SK-N-SH (cell line): Measurements from ENCODE around the gene SF3B1. TPM values are rescaled to one million over a fixed set of nuclear protein-coding genes. Genes with fewer than 3 reads are reported as not detected.

Experiments
- CTCF ChIA-PET: fragments of 300-600, 350-600 bp; formaldehyde crosslinking; extraction: SDS; loops from one replicate; lab custom pipeline; 2021; lab: Yijun Ruan, JAX
- POLR2A ChIA-PET: fragments of 350-600 bp; sonication (Branson Sonifier 250); formaldehyde crosslinking; extraction: SDS; loops from one replicate; lab custom pipeline; 2020; ENCODE audit warnings: antibody characterized with exemption, inconsistent platforms; lab: Yijun Ruan, JAX
- DNase-seq: peaks from one replicate; pipeline ENCODE4 v3.0.0; 2012
- H2AFZ ChIP-seq: fragments of 200-600 bp; sonication (generic); 2 replicates; pipeline ENCODE4 v1.8.1; 2016; ENCODE audit warnings: antibody characterized with exemption, mild to moderate bottlenecking, low read depth
- H3F3A ChIP-seq: fragments of 200-600 bp; sonication (generic); replicated peaks from 2 replicates; pipeline ENCODE3; 2016; ENCODE audit warnings: antibody characterized with exemption, mild to moderate bottlenecking; ENCODE audit not compliant: insufficient read depth
- H3K27ac ChIP-seq, 2 experiments: fragments of 200-500 bp in 1 of 2; fragments of 200-600 bp in 1 of 2; sonication (Bioruptor generic) in 1 of 2; sonication (generic), shearing (Covaris generic) in 1 of 2; 2 replicates each; pipeline versions ENCODE4 v1.5.1 to v1.6.1; 2014 to 2016; ENCODE audit warnings: low read depth in 2 of 2, inconsistent platforms in 1 of 2, low read length in 1 of 2, mild to moderate bottlenecking in 1 of 2, mixed read lengths in 1 of 2
- H3K27me3 ChIP-seq: fragments of 200-600 bp; sonication (generic), shearing (Covaris generic); 2 replicates; pipeline ENCODE4 v1.6.1; 2016; ENCODE audit warnings: mixed run types; ENCODE audit not compliant: insufficient read depth
- H3K36me3 ChIP-seq, 2 experiments: fragments of 200-500 bp in 1 of 2; fragments of 200-600 bp in 1 of 2; sonication (Bioruptor generic) in 1 of 2; sonication (generic) in 1 of 2; replicated peaks in 1 of 2; 2 replicates each; pipeline versions ENCODE3 to v1.5.1; 2014 to 2016; ENCODE audit warnings: low read length in 1 of 2, mild to moderate bottlenecking in 1 of 2; ENCODE audit not compliant: insufficient read depth in 2 of 2, control insufficient read depth in 1 of 2
- H3K4me1 ChIP-seq, 2 experiments: fragments of 200-500 bp in 1 of 2; fragments of 200-600 bp in 1 of 2; sonication (Bioruptor generic) in 1 of 2; sonication (generic), shearing (Covaris generic) in 1 of 2; 2 replicates each; pipeline versions ENCODE4 v1.5.1 to v1.6.1; 2014 to 2016; ENCODE audit warnings: low read depth in 1 of 2, low read length in 1 of 2, mixed run types in 1 of 2; ENCODE audit not compliant: insufficient read depth in 2 of 2, control insufficient read depth in 1 of 2
- H3K4me2 ChIP-seq: fragments of 200-600 bp; sonication (generic), shearing (Covaris generic); 2 replicates; pipeline ENCODE4 v1.6.1; 2017; ENCODE audit warnings: mixed run types
- H3K4me3 ChIP-seq, 2 experiments: fragments of 200-500 bp in 1 of 2; fragments of 200-600 bp in 1 of 2; sonication (Bioruptor generic) in 1 of 2; sonication (generic), shearing (Covaris generic) in 1 of 2; 2 replicates each; pipeline versions ENCODE4 v1.5.1 to v1.8.1; 2014 to 2016; ENCODE audit warnings: low read depth in 2 of 2, inconsistent platforms in 1 of 2, low read length in 1 of 2, mild to moderate bottlenecking in 1 of 2, mixed read lengths in 1 of 2, moderate library complexity in 1 of 2
- H3K79me2 ChIP-seq: fragments of 200-600 bp; sonication (generic); 2 replicates; pipeline ENCODE4 v1.8.1; 2017; ENCODE audit warnings: mild to moderate bottlenecking; ENCODE audit not compliant: insufficient read depth
- H3K9ac ChIP-seq: fragments of 200-600 bp; sonication (generic); 2 replicates; pipeline ENCODE4 v1.6.1; 2017; ENCODE audit warnings: mixed run types
- H3K9me2 ChIP-seq: fragments of 200-600 bp; sonication (generic); 2 replicates; pipeline ENCODE4 v1.6.1; 2017; ENCODE audit warnings: mixed run types
- H3K9me3 ChIP-seq: fragments of 200-600 bp; sonication (generic); 2 replicates; pipeline ENCODE4 v1.6.1; 2017; ENCODE audit warnings: mixed run types, mild to moderate bottlenecking, moderate library complexity
- H4K20me1 ChIP-seq: fragments of 200-600 bp; sonication (generic); 2 replicates; pipeline ENCODE4 v1.6.1; 2017; ENCODE audit warnings: mild to moderate bottlenecking, mixed run types; ENCODE audit not compliant: insufficient read depth
- ELF1 ChIP-seq: IDR thresholded peaks from 2 replicates; pipeline ENCODE4 v1.4.0; 2012
- FOSL2 ChIP-seq: IDR thresholded peaks from 2 replicates; pipeline ENCODE4 v1.4.0; 2012; ENCODE audit warnings: low read depth, mild to moderate bottlenecking, moderate library complexity, borderline replicate concordance
- FOXJ3 ChIP-seq: sonication (generic); formaldehyde crosslinking; IDR thresholded peaks from 2 replicates; pipeline ENCODE4 v1.5.1; 2020; ENCODE audit warnings: mild to moderate bottlenecking, missing genetic modification reagents
- IRF3 ChIP-seq: fragments of 150-350 bp; IDR thresholded peaks from 2 replicates; pipeline ENCODE4 v1.6.1; 2016; ENCODE audit warnings: mild to moderate bottlenecking, low read depth, low read length
- MAX ChIP-seq: IDR thresholded peaks from 2 replicates; pipeline ENCODE4 v1.4.0; 2012; ENCODE audit warnings: low read depth
- NFIC ChIP-seq: IDR thresholded peaks from 2 replicates; pipeline ENCODE4 v1.4.0; 2012; ENCODE audit warnings: borderline replicate concordance
- POLR2AphosphoS5 ChIP-seq: IDR thresholded peaks from 2 replicates; pipeline ENCODE4 v1.6.1; 2012; ENCODE audit warnings: low read depth, low read length
- REST ChIP-seq: IDR thresholded peaks from 2 replicates; pipeline ENCODE4 v1.6.1; 2012; ENCODE audit warnings: mild to moderate bottlenecking, low read depth, low read length, moderate library complexity
- RXRA ChIP-seq: IDR thresholded peaks from 2 replicates; pipeline ENCODE4 v1.4.0; 2012; ENCODE audit warnings: low read depth, mild to moderate bottlenecking, borderline replicate concordance
- SMC3 ChIP-seq: IDR thresholded peaks from 2 replicates; pipeline ENCODE4 v1.6.1; 2012; ENCODE audit warnings: low read depth, low read length, improper control_type of control experiment
- TAF1 ChIP-seq: IDR thresholded peaks from 2 replicates; pipeline ENCODE4 v1.6.1; 2012; ENCODE audit warnings: low read depth, mild to moderate bottlenecking, low read length, moderate library complexity, borderline replicate concordance
- WGBS: methylation state at CpG from one replicate; pipeline ENCODE4 v1.1.6; 2017; ENCODE audit warnings: low lambda C conversion rate; 5-methylcytosine and 5-hydroxymethylcytosine counted together
- polyA plus RNA-seq, 3 experiments: library from polyadenylated mRNA; depleted of rRNA; stranded (reverse); fragments of >200 nt; gene quantifications; 2 replicates each; pipeline ENCODE4 v1.2.3, GENCODE V29; 2012

SF3B1 gene
- polyA plus RNA-seq, 1 of the 3 experiments (the other 2 are of a cell fraction), result 162 TPM

DNA sequence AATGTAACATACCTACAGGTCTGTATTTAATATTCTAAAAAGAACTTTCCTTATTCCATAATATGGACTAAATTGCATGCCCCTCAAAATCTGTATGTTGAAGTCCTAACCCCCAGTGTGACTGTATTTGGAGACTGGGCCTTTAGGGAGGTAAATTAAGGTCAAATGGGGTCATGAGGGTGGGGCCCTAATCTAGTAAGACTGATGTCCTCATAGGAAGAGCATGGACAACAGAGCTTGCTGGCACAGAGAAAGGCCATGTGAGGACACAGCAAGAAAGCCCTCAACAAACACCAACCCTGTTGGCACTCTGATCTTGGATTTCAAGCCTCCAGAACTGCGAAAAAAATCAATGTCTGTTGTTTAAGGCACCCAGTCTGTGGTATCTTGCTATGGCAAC, 18.6 kb downstream of the SF3B1 start (continued):
- no peak for TF ChIP-seq SMC3

DNA sequence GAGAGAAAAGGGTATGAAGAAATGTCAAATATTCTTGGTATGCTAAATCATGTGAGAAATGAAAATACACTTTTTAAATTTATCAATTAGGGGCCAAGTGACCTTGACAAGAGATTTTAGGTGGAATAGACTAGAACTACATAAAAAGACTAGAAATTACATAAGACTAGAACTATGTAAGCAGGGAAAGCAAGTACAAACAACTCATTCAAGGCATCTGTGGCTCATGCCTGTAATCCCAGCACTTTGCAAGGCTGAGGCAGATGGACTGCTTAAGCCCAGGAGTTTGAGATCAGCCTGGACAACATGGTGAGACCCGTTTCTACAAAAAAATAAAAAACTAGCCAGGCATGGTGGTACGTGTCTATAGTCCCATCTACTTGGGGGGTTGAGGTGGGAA, 20.3 kb downstream of the SF3B1 start:
- H3K9me2 ChIP-seq, result no peaks in the 10 kb centered on the region
- H3K79me2 ChIP-seq, result peaks cover 78% of the 10 kb centered on the region
- ChIA-PET POLR2A (no interaction called here), CTCF (interaction anchor here (1.5 to 2.2 kb wide), 2 partner anchors 11 to 12 kb away, joined by 4 to 6 read pairs; no protein-coding TSS in a partner anchor)
- no peak overlapping the region for H3K27ac ChIP-seq
- peaks cover 13% of the 10 kb centered on the region; the same call in 1 of the 2 replicates for H4K20me1 ChIP-seq
- H3K9me3 ChIP-seq, result no peaks in the 10 kb centered on the region
- WGBS, result 93% methylated on average over 2 of the region's 2 CpGs
- H3K27me3 ChIP-seq, result no peaks in the 10 kb centered on the region
- TF ChIP-seq POLR2AphosphoS5 (no peak), FOXJ3 (no peak), MAX (no peak), RXRA (no peak), FOSL2 (no peak), ELF1 (no peak), IRF3 (no peak)
- TF ChIP-seq, all 33 proteins: peak for 0
- Histone ChIP-seq H3K4me1 (no peaks in the 10 kb centered on the region), H3K4me3 (no peak overlapping the region), H3K4me2 (no peak overlapping the region), H3K36me3 (peaks cover 57 to 74% of the 10 kb centered on the region in 2 experiments), H2AFZ (no peak overlapping the region), H3F3A (peaks cover 19% of the 10 kb centered on the region), H3K9ac (no peak overlapping the region)
- no peak for DNase-seq

- Histone ChIP-seq H3K4me1 (no peaks in the 10 kb centered on the region), H3K27me3 (no peaks in the 10 kb centered on the region), H2AFZ (no peak overlapping the region), H3F3A (peaks cover 14% of the 10 kb centered on the region), H3K36me3 (peaks cover 54 to 74% of the 10 kb centered on the region in 2 experiments), H3K79me2 (peaks cover 76% of the 10 kb centered on the region), H3K27ac (no peak overlapping the region), H4K20me1 (peaks cover 8% of the 10 kb centered on the region; the same call in 1 of the 2 replicates), H3K9me3 (no peaks in the 10 kb centered on the region), H3K9me2 (no peaks in the 10 kb centered on the region), H3K4me2 (no peak overlapping the region), H3K9ac (no peak overlapping the region), H3K4me3 (no peak overlapping the region)
- ChIA-PET CTCF (interaction anchor here (1.1 to 2.2 kb wide), 4 partner anchors 10 to 31 kb away, joined by 3 to 6 read pairs (median 3); no protein-coding TSS in a partner anchor), POLR2A (interaction anchor here (0.7 kb wide), 1 partner anchor 24 kb away, joined by 3 read pairs; no protein-coding TSS in a partner anchor)
- WGBS, result 87% methylated on average over 5 of the region's 5 CpGs
- no peak for DNase-seq
- no peak for TF ChIP-seq TAF1
- no peak for TF ChIP-seq FOSL2
- TF ChIP-seq ELF1, result no peak
- TF ChIP-seq REST, result no peak
- no peak for TF ChIP-seq NFIC
These were observed 20.8 kb downstream of the SF3B1 start for GRCh38 chr2:197414039-197414438.
